Activated CD4-positive, alpha-beta memory T cell treated with anti-CD3 and anti-CD28 coated beads for 36 hours (primary cell): Measurements from ENCODE around the gene SRPK3. TPM values are rescaled to one million over a fixed set of nuclear protein-coding genes. Genes with fewer than 3 reads are reported as not detected.

ENCODE experiments used
- CTCF ChIA-PET: fragments of 350-600 bp; sonication (Branson Sonifier 250); formaldehyde crosslinking; loops from one replicate; lab custom pipeline; 2021; ENCODE audit warnings: antibody characterized with exemption, inconsistent platforms; lab: Charles Lee
- POLR2A ChIA-PET: fragments of 350-600 bp; sonication (Branson Sonifier 250); formaldehyde crosslinking; loops from one replicate; lab custom pipeline; 2021; ENCODE audit warnings: antibody characterized with exemption; lab: Charles Lee
- DNase-seq: peaks from one replicate; pipeline ENCODE4 v3.0.0-alpha.2; 2020
- H3K27ac Mint-ChIP-seq: one replicate; pipeline ENCODE4 v1.8.0; 2021; ENCODE audit warnings: mixed read lengths
- H3K27me3 Mint-ChIP-seq: one replicate; pipeline ENCODE4 v1.8.0; 2021; ENCODE audit warnings: mixed read lengths
- H3K36me3 Mint-ChIP-seq: one replicate; pipeline ENCODE4 v1.8.0; 2021; ENCODE audit warnings: mixed read lengths
- H3K4me1 Mint-ChIP-seq: one replicate; pipeline ENCODE4 v1.8.0; 2021; ENCODE audit warnings: low read depth, mixed read lengths
- H3K4me3 Mint-ChIP-seq: one replicate; pipeline ENCODE4 v1.8.0; 2021; ENCODE audit warnings: mild to moderate bottlenecking, mixed read lengths
- H3K9me3 Mint-ChIP-seq: one replicate; pipeline ENCODE4 v1.8.0; 2021; ENCODE audit warnings: mixed read lengths
- intact Hi-C: fragments of 100-400 bp; cut with micrococcal nuclease; formaldehyde crosslinking; loops from one replicate; pipeline ENCODE4 v1.15.1; 2023
- total RNA-seq, 2 experiments: library from RNA; stranded (reverse); gene quantifications; one replicate each; pipeline ENCODE4 v1.2.3, GENCODE V29; 2021

SRPK3 gene, protein sequence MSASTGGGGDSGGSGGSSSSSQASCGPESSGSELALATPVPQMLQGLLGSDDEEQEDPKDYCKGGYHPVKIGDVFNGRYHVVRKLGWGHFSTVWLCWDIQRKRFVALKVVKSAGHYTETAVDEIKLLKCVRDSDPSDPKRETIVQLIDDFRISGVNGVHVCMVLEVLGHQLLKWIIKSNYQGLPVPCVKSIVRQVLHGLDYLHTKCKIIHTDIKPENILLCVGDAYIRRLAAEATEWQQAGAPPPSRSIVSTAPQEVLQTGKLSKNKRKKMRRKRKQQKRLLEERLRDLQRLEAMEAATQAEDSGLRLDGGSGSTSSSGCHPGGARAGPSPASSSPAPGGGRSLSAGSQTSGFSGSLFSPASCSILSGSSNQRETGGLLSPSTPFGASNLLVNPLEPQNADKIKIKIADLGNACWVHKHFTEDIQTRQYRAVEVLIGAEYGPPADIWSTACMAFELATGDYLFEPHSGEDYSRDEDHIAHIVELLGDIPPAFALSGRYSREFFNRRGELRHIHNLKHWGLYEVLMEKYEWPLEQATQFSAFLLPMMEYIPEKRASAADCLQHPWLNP
- not detected for total RNA-seq

DNA sequence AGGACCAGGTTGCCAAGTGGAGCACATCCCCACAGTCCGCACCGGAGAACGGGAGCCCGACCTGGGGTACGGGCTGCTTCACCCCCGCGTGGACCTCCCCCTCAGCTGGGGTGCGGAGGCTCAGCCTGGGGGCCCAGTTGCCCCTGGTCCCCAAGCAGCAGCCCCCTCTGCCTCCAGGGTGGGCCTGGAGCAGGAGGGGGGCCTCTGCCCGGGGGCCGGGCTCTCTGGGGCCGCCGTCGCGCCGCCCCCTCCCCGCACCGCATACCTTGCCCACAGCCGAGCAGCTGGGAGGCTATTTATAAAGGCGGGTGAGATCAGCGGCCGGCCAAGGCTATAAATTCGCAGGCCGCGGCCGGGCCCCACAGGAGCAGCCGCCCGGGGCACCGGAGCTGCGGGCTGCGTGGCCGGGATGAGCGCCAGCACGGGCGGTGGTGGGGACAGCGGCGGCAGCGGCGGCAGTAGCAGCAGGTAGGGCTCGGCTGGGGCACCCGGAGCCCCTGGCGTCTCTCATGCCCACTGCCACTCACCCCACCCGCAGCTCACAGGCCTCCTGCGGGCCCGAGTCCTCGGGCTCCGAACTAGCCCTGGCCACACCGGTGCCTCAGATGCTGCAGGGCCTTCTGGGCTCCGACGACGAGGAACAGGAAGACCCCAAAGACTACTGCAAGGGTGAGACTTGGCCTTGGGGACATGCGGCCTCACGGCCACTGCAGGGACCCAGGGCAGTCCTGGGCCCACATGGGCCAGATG lies at the start of gene SRPK3:
Gene SRPK3 (plus strand): TSS at position 364 of the 750 bp plus-strand sequence. CDS start 46 bp downstream, at position 410.
- Mint-ChIP-seq H3K27ac (no peak within 1 kb of the TSS), H3K27me3 (peaks cover 8% of the 10 kb centered on the region), H3K4me1 (peaks cover 3% of the 10 kb centered on the region), H3K36me3 (no peaks in the 10 kb centered on the region), H3K9me3 (no peaks in the 10 kb centered on the region), H3K4me3 (no peak within 1 kb of the TSS)
- POLR2A ChIA-PET, result no interaction called here
- DNase-seq, result no peak
- intact Hi-C loops, result no loop called here
- CTCF ChIA-PET, result no interaction called here

DNA sequence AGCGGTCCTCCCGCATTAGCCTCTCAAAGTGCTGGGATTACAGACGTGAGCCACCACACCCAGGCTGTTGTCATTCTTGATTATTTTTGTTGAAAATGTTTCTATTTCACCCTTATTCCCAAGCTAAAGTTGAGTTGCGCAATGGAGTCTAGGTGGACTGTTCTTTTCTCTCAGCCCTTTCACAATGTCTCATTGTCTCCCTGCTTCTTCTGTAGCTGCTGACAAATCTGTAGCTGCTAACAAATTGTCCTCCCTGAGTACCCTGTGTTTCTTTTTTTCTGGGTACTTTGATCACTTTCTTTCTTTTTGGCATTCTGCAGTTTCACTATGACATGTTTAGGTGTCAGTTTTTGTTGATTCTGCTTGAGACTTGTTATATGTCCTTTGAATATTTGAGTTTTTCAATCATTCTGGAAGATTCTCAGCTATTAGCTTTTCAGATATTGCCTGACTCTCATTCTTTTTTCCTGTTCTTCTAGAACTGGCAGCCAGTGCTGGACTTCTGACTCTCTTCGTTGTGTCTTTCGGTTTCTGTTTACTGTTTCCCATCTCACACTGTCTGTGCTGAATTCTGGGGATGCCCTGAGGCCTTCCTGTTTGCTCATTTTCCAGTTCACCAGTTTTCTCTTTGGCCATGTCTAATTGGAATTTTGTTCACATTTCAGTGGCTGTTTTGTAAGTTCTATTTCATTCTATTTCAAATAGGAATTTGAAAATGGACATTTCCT lies 49.6 kb upstream of the SRPK3 start:
- POLR2A ChIA-PET, result no interaction called here
- DNase-seq, result no peak
- Mint-ChIP-seq H3K36me3 (peaks cover 8% of the 10 kb centered on the region), H3K27me3 (no peaks in the 10 kb centered on the region), H3K9me3 (peaks cover 6% of the 10 kb centered on the region), H3K4me3 (no peak overlapping the region), H3K27ac (peak overlapping the region; percentile 70), H3K4me1 (peaks cover 33% of the 10 kb centered on the region)
- intact Hi-C loops, result no loop called here
- CTCF ChIA-PET, result no interaction called here

DNA sequence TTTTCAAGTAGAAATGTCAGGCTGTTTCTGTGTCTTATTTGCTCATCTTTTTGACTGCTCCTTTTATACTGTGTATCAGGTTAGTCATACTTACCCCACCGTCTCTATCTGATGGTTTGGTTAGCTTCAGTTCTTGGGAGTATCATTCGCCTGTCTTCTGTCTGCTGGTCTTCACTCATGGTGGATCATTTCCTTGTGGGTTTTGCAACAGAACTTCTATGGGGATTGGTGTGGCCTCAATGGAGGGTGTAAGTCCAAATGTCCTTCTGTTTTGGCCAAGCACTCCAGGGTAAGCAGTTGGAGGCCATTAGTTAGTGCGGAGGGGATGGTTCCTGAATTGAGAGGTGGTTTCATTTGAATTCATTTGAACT lies 49.0 kb upstream of the SRPK3 start:
- peaks cover 8% of the 10 kb centered on the region for H3K36me3 Mint-ChIP-seq
- peaks cover 6% of the 10 kb centered on the region for H3K9me3 Mint-ChIP-seq
- POLR2A ChIA-PET, result no interaction called here
- no peaks in the 10 kb centered on the region for H3K27me3 Mint-ChIP-seq
- DNase-seq, result no peak
- H3K4me1 Mint-ChIP-seq, result peaks cover 31% of the 10 kb centered on the region
- CTCF ChIA-PET, result no interaction called here
- peak overlapping the region; percentile 70 for H3K27ac Mint-ChIP-seq
- H3K4me3 Mint-ChIP-seq, result no peak overlapping the region
- intact Hi-C loops, result no loop called here

DNA sequence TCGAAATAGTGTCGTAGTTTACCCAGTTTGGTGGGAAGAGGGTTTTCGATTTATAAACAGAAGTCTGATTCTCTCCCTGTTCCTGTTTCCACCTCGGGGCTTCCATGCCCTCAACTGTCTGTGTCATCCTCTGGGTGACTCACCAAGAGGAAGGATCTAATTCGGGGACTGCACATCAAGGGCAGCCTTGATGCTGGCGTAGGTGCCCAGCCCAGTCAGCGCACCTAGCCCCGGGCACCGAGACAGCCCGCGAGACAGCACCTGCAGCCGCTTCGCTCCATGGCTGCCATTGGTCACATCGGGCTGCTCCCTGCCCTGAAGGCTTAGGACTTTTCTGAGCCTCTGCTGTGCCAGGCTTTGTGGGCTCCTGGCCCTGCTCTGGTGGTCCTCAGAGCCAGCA lies 48.4 kb upstream of the SRPK3 start:
- ChIA-PET POLR2A (no interaction called here), CTCF (no interaction called here)
- DNase-seq, result no peak
- Mint-ChIP-seq H3K27ac (no peak overlapping the region), H3K4me1 (peaks cover 27% of the 10 kb centered on the region), H3K27me3 (no peaks in the 10 kb centered on the region), H3K4me3 (no peak overlapping the region), H3K9me3 (peaks cover 6% of the 10 kb centered on the region), H3K36me3 (peaks cover 8% of the 10 kb centered on the region)
- intact Hi-C loops, result no loop called here

DNA sequence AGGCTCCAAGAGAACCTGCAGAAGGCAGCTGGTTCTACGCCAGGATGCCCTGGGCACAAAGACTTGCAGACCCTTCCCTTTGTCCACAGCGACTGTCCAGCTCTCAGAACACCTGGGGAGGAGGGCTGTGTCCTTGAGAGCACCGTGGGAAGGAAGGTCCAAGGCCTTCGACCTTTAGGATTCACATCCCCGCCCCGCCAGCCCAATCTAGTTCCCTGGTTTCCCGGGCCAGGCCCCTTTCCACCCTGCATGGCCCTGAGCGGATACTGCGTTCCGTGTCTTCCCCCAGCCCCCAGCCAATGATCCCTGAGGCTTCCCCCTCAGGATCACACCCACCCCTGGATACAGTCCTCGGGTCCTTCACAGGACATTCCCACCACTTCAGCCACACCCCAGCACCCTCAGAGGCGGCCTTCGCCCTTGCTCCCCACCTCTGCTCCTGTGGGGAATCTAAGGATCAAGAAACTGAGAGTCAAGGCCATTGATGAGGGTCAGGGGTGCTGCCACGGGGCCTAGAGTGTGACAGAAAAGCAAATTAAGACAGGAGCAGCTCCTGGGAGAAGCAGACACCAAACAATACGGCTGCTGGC lies 47.1 kb upstream of the SRPK3 start:
- POLR2A ChIA-PET, result no interaction called here
- no peak overlapping the region for H3K4me3 Mint-ChIP-seq

DNA sequence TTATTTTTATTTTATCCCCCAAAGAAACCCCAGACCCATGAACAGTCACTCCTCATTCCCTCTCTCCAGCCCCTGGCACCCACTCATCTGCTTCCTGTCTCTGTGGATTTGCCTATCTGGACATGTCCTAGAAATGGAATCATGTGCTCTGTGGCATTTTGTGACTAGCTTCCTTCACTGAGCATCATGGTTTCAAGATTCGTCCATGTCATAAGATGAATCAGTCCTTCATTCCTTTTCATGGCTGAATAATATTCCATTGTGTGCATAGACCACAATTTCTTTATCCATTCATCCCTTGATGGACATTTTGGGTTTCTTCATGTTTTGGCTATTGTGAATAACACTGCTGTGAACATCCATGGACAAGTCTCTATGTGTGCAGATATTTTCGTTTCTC lies 46.0 kb upstream of the SRPK3 start:
- H3K36me3 Mint-ChIP-seq, result peaks cover 8% of the 10 kb centered on the region
- H3K27ac Mint-ChIP-seq, result no peak overlapping the region
- no peak for DNase-seq
- intact Hi-C loops, result no loop called here
- ChIA-PET CTCF (interaction anchor here (1.1 kb wide), 1 partner anchor 28 kb away, joined by 3 read pairs; no protein-coding TSS in a partner anchor), POLR2A (no interaction called here)
- peaks cover 31% of the 10 kb centered on the region for H3K4me1 Mint-ChIP-seq
- no peaks in the 10 kb centered on the region for H3K27me3 Mint-ChIP-seq
- no peak overlapping the region for H3K4me3 Mint-ChIP-seq
- H3K9me3 Mint-ChIP-seq, result peaks cover 6% of the 10 kb centered on the region

More for the DNA sequence above, 47.1 kb upstream of the SRPK3 start:
- Mint-ChIP-seq H3K27ac (no peak overlapping the region), H3K27me3 (no peaks in the 10 kb centered on the region), H3K4me1 (peaks cover 27% of the 10 kb centered on the region), H3K9me3 (peaks cover 6% of the 10 kb centered on the region), H3K36me3 (peaks cover 8% of the 10 kb centered on the region)
- intact Hi-C loops, result no loop called here
- CTCF ChIA-PET, result no interaction called here
- no peak for DNase-seq

DNA sequence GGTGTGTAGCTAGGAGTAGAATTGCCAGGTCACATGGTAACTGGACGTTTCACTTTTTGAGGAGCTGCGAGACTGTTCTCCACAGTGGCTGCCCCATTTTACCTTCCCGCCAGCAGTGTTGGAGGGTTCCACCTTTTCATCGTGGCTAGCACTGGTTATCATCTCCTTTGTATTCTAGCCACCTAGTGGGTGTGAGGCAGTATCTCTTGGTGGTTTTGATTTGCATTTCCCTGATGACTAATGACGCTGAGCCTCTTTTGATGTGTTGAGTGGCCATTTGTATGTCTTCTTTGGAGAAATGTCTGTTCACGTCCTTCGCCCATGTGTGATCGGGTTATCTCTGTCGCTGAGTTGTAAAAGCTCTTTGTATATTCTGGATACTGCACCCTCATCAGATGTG lies 45.6 kb upstream of the SRPK3 start:
- Mint-ChIP-seq H3K4me1 (peaks cover 35% of the 10 kb centered on the region), H3K9me3 (peaks cover 6% of the 10 kb centered on the region), H3K27me3 (no peaks in the 10 kb centered on the region), H3K4me3 (no peak overlapping the region), H3K36me3 (peaks cover 8% of the 10 kb centered on the region), H3K27ac (peak overlapping the region; percentile 45)
- ChIA-PET CTCF (interaction anchor here (1.1 kb wide), 1 partner anchor 28 kb away, joined by 3 read pairs; no protein-coding TSS in a partner anchor), POLR2A (no interaction called here)
- DNase-seq, result no peak
- intact Hi-C loops, result no loop called here

DNA sequence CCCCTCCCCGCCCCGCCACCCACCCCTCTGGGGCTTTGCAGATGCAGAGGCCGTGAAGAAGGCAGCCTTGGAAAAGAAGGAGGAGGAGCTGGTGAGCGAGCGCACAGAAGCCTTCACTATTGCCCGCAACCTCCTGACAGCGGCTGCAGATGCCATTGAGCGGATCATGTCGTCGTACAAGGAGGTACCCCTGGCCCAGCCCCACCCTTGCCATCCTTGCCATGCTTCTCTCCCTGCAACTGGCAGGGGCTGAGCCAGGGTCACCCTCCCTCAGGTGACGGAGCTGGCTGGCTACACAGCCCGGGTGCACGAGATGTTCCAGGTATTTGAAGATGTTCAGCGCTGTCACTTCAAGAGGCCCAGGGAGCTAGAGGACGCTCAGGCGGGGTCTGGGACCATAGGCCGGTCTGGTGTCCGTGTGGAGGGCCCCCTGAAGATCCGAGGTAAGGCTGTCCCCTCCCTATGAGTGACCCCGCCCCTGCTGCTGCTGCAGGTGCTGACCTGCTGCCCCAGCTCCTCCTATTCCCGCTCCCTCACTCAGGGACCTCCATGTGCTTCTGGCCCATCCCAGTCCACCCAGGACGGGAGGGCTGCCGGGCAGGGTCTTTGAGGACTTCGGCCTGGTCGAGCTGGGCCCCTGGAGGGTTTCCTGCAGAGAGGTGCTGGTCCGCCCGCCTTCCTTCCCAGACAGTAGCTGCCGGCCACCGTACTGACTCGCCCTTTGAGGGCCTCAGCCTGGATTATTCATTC lies 44.6 kb upstream of the SRPK3 start:
- no peaks in the 10 kb centered on the region for H3K27me3 Mint-ChIP-seq
- intact Hi-C loops, result no loop called here
- peaks cover 5% of the 10 kb centered on the region for H3K36me3 Mint-ChIP-seq
- H3K9me3 Mint-ChIP-seq, result peaks cover 6% of the 10 kb centered on the region
- H3K4me1 Mint-ChIP-seq, result peaks cover 35% of the 10 kb centered on the region
- POLR2A ChIA-PET, result interaction anchor here (0.9 kb wide), 1 partner anchor 49 kb away, joined by 3 read pairs; the partner anchor contains the start of gene SLC6A8
- H3K27ac Mint-ChIP-seq, result no peak overlapping the region
- CTCF ChIA-PET, result interaction anchor here (1.1 kb wide), 1 partner anchor 27 kb away, joined by 3 read pairs; no protein-coding TSS in a partner anchor
- DNase-seq, result no peak
- no peak overlapping the region for H3K4me3 Mint-ChIP-seq

DNA sequence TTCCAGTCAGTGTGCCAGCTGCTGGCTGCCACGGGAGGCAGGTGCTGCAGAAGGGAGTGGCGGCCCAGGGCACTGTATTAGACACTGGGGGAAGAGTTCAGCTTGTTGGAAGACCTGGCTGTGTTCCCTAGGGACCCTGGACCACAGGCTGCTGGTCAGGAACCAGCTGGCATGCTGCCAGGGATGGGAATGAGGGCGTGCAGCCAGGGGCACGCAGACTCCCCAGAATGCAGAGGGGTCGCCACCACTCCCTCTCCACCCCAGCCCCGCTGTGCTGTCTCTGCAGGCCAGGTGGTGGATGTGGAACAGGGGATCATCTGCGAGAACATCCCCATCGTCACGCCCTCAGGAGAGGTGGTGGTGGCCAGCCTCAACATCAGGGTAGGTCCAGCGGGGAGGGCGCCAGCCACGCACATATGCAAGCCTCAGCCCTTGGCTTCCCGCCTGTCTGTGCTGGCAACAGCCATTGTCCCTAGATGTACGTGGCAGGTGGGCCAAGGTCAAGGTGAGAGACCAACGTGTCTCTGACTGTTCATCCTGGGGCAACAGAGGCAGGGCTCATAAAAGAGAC lies 43.9 kb upstream of the SRPK3 start:
- Mint-ChIP-seq H3K9me3 (peaks cover under 1% of the 10 kb centered on the region), H3K4me3 (no peak overlapping the region), H3K4me1 (peaks cover 29% of the 10 kb centered on the region), H3K36me3 (peaks cover 3% of the 10 kb centered on the region), H3K27ac (no peak overlapping the region), H3K27me3 (no peaks in the 10 kb centered on the region)
- ChIA-PET POLR2A (interaction anchor here (0.9 kb wide), 1 partner anchor 50 kb away, joined by 3 read pairs; the partner anchor contains the start of gene SLC6A8), CTCF (no interaction called here)
- no peak for DNase-seq
- intact Hi-C loops, result no loop called here

DNA sequence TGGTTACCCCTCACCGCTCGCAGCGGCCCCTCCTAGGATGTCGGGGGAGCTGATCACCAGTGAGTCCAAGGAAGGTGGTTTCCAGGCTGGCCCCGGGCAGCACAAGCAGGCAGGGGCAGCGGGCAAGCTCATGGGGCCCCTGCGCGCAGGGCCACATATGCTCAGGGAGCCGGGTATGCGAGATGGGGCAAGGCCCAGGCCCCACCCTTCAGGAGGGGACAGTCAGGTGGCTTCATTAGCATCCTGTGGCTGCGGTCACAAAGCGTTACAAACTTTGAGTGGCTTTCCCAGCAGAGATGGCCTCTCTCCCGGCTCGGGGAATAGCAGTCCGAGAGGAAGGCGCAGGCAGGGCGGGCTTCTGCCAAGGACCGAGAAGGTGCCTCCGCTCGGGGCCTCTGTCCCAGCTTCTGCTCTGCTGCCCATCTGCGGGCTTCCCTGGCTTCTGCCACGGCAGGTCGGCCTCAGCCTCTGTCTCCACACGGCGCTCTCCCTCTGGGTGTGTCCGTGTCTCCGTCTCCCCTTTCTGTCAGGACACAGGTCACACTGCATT lies 42.7 kb upstream of the SRPK3 start:
- Mint-ChIP-seq H3K27me3 (no peaks in the 10 kb centered on the region), H3K27ac (no peak overlapping the region), H3K9me3 (no peaks in the 10 kb centered on the region), H3K4me1 (peaks cover 28% of the 10 kb centered on the region), H3K4me3 (no peak overlapping the region), H3K36me3 (peaks cover 3% of the 10 kb centered on the region)
- DNase-seq, result no peak
- intact Hi-C loops, result no loop called here
- ChIA-PET POLR2A (no interaction called here), CTCF (no interaction called here)
